Ecto neural progenitor cell (in vitro differentiated cells): ENCODE data around the gene PTPRN.
"Not testable (repeated sequence)": the region's sequence is repeated elsewhere in the genome, so short reads cannot be mapped to it uniquely, and the experiment has no call there.

Source experiments
- DNase-seq: peaks from one replicate; pipeline ENCODE4 v3.0.0-alpha.2; 2018; ENCODE audit warnings: low spot score

The PTPRN gene

GRCh38 chr2:219270055-219270372 lies 39.2 kb downstream of the PTPRN start:
- peak; percentile 23 for DNase-seq

GRCh38 chr2:219269362-219270054 lies 39.7 kb downstream of the PTPRN start:
- DNase-seq, result peak; percentile 25

GRCh38 chr2:219268294-219268693 lies 40.9 kb downstream of the PTPRN start:
- no peak for DNase-seq

GRCh38 chr2:219266886-219267285 lies 42.3 kb downstream of the PTPRN start:
- DNase-seq, result no peak

- no peak for DNase-seq
Measured at GRCh38 chr2:219266232-219266631, 43.0 kb downstream of the PTPRN start.

- no peak for DNase-seq
Measured at GRCh38 chr2:219261024-219261855, 48.0 kb downstream of the PTPRN start.

- DNase-seq, result not testable (repeated sequence)
Measured at GRCh38 chr2:219258942-219259341, 50.3 kb downstream of the PTPRN start.

GRCh38 chr2:219254590-219255201 lies 54.5 kb downstream of the PTPRN start:
- no peak for DNase-seq

GRCh38 chr2:219253753-219254589 lies 55.2 kb downstream of the PTPRN start, which contains the start of gene TUBA4A:
Gene TUBA4A (minus strand): TSS chr2:219253918. CDS start chr2:219253858, 60 bp downstream.
- DNase-seq, result peak; percentile 74

GRCh38 chr2:219252900-219253752 lies 56.1 kb downstream of the PTPRN start, which contains the start of gene TUBA4B:
Gene TUBA4B (plus strand): TSS chr2:219253243. CDS start chr2:219253408, 165 bp downstream.
- DNase-seq, result no peak

GRCh38 chr2:219252570-219252899 lies 56.7 kb downstream of the PTPRN start:
- no peak for DNase-seq

GRCh38 chr2:219252084-219252483 lies 57.1 kb downstream of the PTPRN start:
- no peak for DNase-seq

GRCh38 chr2:219251656-219252055 lies 57.5 kb downstream of the PTPRN start:
- no peak for DNase-seq

GRCh38 chr2:219250049-219250781 lies 59.0 kb downstream of the PTPRN start:
- DNase-seq, result no peak

GRCh38 chr2:219249203-219249980 lies 59.8 kb downstream of the PTPRN start:
- no peak for DNase-seq

GRCh38 chr2:219248845-219249202 lies 60.4 kb downstream of the PTPRN start:
- no peak for DNase-seq

GRCh38 chr2:219247678-219248642 lies 61.2 kb downstream of the PTPRN start:
- DNase-seq, result no peak

- DNase-seq, result no peak
Measured at GRCh38 chr2:219246559-219246958, 62.6 kb downstream of the PTPRN start.

GRCh38 chr2:219245899-219246230 lies 63.3 kb downstream of the PTPRN start:
- no peak for DNase-seq
